HTR-8/SVneo (cell line): ENCODE measurements around the gene CDH19.

Experiments
- DNase-seq: peaks from one replicate; pipeline ENCODE4 v3.0.0; 2011; ENCODE audit warnings: low spot score, mixed read lengths; ENCODE audit not compliant: insufficient read length
- FAIRE-seq: peaks from 2 replicates; lab custom pipeline; 2011; peaks lifted over from hg19 to GRCh38; lab: Jason Lieb, UNC

The CDH19 gene, protein sequence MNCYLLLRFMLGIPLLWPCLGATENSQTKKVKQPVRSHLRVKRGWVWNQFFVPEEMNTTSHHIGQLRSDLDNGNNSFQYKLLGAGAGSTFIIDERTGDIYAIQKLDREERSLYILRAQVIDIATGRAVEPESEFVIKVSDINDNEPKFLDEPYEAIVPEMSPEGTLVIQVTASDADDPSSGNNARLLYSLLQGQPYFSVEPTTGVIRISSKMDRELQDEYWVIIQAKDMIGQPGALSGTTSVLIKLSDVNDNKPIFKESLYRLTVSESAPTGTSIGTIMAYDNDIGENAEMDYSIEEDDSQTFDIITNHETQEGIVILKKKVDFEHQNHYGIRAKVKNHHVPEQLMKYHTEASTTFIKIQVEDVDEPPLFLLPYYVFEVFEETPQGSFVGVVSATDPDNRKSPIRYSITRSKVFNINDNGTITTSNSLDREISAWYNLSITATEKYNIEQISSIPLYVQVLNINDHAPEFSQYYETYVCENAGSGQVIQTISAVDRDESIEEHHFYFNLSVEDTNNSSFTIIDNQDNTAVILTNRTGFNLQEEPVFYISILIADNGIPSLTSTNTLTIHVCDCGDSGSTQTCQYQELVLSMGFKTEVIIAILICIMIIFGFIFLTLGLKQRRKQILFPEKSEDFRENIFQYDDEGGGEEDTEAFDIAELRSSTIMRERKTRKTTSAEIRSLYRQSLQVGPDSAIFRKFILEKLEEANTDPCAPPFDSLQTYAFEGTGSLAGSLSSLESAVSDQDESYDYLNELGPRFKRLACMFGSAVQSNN

GRCh38 chr18:66603941-66604627 is at the start of gene CDH19:
Gene CDH19 (minus strand): TSS chr18:66604090. CDS start chr18:66572204, 31,886 bp downstream.
- DNase-seq (no peak), FAIRE-seq (no peak)

DNA sequence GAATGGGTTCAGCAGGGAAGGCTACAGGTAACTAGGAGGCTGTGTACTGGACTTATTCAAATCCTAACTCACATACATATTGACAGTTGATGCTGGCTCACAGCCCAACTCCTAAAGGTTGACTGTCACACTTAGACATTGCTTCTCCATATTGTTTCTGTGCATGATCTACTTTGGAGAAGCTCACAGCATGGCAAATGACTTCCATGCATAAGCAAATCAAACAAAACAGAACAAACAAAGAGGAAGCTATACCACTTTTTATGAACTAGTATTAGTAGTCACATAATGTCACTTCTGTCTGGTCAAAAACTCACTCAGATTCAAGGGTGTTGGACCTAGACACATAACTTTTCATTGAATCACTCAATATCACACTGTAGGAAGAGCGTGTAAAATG is 43.8 kb upstream of the CDH19 start:
- FAIRE-seq (no peak), DNase-seq (no peak)

DNA sequence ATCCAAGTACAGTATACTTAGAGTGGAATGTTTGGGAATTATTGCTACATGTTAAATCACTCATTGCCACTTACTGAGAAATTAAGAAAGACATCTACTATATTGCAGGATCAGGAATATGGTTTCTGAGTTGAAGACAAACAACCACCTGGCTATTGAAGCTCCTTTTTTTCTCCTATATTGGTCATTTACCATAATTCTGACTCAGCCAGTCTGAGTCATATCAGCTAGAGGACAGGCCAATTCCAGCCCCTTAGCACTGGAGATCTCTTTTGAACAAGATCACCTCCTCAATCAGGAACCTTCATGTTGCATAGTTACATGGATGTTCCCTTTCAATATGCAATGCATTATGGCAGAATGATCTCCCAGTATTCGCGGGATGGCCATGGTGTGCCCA is 42.7 kb upstream of the CDH19 start:
- no peak for DNase-seq
- no peak for FAIRE-seq

- DNase-seq (no peak), FAIRE-seq (no peak)
These were observed 42.1 kb upstream of the CDH19 start for GRCh38 chr18:66645983-66646382.

GRCh38 chr18:66641056-66641455 is 37.2 kb upstream of the CDH19 start:
- no peak for FAIRE-seq

DNA sequence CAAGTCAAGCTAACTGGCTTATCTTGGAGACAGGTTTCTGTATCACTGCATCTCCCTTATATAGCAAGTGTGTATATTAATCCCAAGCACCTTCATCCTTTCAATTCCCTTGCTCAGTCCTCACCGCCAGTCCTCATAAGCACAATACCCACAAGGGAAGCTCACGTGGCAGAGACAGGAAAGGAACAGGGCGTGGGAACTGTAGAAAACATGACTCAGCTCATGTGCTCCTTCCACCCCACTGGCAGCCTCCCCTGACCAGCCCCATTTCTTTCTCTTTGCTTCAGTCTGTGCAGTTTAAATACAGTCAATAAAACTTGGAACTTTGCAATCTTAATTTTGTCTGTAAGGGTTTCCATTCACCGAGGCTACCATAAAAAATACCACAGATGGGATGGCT is 36.5 kb upstream of the CDH19 start:
- DNase-seq = no peak
- FAIRE-seq = no peak

More at GRCh38 chr18:66641056-66641455, 37.2 kb upstream of the CDH19 start:
- DNase-seq = no peak

DNA sequence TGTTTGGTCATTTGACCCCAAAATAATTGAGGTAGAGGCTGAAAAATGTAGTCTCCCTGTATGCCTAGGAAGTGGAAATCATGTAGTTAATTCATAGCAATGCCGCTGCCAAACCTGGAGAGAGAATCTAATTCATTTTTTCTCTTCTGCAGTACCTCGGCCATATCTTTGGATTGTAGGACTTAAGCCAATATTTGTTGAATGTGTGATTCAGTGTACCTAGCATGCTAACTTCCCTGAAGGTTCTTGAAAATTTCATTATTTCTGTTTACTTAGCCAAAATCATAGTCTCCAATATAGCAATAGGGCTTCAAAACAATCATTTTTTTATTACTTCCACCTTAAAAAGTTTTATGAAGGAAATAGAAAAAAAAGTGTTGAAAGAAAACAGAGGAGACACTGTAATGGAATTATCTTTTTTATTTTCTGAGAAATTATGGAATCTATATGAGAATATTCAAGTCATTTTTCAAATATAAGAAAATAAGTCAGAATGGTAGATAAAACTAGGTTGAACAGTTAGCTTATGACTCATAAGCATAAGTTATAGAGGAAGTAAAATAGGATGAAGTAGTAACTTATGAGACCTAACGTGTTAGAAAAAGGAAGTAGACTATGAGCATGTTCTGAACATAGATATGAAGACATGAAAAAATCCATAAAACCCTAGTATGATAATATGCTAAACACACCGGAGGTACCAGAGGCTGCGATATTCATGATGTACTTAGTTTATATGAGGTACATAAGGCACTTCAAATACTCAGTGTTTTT is 35.2 kb upstream of the CDH19 start:
- DNase-seq = no peak
- FAIRE-seq = no peak

- no peak for DNase-seq
- no peak for FAIRE-seq
These were observed 31.5 kb upstream of the CDH19 start for GRCh38 chr18:66635342-66635741.

DNA sequence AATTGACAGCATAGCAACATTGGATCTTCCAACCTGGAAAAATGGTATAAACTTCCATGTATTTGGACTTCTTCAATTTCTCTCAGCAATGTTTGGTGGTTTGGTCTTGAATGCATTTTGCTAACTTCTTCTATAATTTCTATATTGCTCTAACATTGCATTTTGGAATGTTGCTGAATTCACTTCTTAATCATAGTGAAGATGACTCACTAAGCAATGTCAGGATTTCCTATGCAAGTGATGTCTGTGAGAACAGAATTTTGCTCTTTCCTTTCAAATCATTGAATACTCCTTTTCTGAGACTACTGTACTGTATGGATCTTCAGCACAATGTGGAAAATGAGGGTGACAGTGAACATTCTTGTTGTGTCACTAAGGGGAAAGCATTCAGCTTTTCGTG is 28.9 kb upstream of the CDH19 start:
- DNase-seq (no peak), FAIRE-seq (no peak)

DNA sequence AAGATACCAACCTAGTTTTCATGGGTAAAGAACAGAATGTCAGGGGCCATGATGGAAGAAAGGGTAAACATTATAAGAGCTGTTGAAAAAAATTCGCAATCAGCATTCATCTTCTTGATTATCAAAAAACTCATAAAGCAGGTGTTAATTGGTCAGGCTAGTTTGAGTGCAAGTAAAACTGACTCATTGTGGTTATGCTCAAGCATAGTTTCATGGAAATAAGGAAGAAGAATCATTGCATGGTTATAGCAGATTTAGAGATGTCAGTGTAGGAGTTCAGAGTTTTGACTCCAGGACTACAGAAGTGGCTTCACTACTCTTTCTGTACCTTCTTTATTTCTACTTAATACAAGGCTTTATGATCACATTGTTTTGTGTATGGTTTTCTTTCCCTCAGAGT is 26.9 kb upstream of the CDH19 start:
- FAIRE-seq (no peak), DNase-seq (no peak)

- FAIRE-seq = no peak
These were observed 19.9 kb upstream of the CDH19 start for GRCh38 chr18:66623821-66624220.

GRCh38 chr18:66621816-66622576 is 18.1 kb upstream of the CDH19 start:
- DNase-seq (no peak), FAIRE-seq (no peak)

More at GRCh38 chr18:66623821-66624220, 19.9 kb upstream of the CDH19 start:
- DNase-seq = no peak

- FAIRE-seq (no peak), DNase-seq (no peak)
These were observed 12.7 kb upstream of the CDH19 start for GRCh38 chr18:66616523-66616983.

DNA sequence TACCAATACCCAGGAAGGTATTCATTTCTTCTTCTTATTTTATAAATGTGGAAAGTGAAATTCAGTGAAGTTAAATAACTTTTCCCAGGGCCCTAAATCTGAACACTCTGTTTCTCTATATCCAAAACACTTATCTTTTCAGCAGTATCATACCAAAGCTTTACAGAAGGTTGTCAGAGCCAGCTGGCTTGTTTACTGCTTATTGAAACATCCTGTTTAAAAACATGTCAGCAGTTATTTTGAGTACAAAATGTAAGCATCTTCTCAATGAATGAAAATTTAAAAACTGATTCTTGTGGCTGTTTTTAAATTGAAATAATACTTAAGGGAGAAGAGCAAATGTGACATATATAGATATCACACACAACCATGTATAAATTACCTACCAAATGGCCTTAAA is 11.3 kb upstream of the CDH19 start:
- no peak for FAIRE-seq

DNA sequence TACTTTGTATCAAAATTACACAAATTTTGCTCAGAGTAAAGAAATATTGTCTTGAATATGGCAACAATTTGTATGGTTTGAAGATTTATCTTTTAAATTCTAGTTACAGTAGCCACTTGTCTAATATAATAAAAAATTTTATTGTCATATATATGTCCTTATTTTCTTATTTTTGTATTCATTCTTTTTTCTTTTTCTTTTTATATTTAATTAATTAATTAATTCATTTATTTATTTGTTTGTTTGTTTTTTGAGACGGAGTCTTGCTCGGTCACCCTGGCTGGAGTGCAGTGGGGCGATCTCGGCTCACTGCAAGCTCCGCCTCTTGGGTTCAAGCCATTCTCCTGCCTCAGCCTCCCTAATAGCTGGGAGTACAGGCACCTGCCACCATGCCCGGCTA is 3.7 kb upstream of the CDH19 start:
- FAIRE-seq (no peak), DNase-seq (no peak)

More for the DNA sequence above, 11.3 kb upstream of the CDH19 start:
- no peak for DNase-seq

DNA sequence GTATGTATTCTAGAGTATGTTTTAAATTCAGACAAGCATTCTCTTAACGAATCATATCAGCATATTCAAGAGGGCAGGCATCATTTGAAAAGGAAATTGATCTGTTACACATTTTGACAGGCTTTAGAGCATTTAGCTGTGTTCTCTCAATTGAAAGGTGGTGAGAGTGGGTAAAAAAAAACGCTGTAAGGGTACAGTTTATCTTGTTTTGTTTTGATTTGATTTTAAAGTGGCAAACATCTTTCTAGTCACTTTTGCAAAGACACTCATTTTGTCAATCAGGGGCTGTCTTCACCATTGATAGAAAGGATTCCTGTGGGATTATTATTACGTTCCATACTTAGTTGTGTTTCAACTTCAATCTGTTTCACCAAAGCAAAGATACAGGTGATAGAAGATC is 2.2 kb downstream of the CDH19 start:
- DNase-seq (no peak), FAIRE-seq (no peak)

DNA sequence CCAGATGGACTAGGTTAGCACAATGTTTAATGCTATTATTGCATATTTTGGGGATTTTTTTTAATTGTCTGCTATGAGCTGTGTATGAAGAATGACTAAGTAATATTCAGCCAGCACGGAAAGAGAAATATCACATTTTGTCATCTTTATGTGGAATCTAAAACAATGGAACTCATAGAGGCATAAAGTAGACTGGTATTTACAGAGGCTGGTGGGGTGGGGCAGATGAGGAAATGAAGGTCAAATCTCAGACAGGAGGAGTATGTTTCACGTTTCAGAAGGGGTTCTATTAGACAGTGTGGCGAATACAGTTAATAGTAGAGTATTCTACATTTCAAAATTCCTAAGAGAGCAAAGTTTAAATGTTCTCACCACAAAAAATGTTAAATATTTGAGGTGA is 4.7 kb downstream of the CDH19 start:
- DNase-seq = no peak

GRCh38 chr18:66587430-66587829 is 16.5 kb downstream of the CDH19 start:
- DNase-seq (no peak), FAIRE-seq (no peak)

More for the DNA sequence above, 4.7 kb downstream of the CDH19 start:
- FAIRE-seq = no peak

DNA sequence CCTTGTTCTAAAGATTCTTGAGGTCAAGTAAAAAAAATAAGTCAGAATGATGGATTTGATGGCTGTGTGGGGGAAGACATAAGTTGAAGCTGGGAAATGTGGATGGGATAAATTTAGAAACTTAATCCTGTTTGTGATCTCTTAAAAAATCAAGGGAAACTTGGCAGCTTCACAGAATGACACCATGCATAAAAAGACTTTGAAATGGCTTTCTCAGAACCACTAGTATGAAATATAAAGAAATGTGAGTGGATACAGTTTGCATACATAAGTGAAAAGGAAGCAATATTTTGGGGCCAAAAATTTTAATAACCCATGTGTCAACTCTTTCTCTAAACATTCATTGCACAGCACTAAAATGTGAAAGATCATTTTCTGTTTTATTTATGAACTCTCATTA is 21.7 kb downstream of the CDH19 start:
- no peak for FAIRE-seq

More for the DNA sequence above, 21.7 kb downstream of the CDH19 start:
- no peak for DNase-seq
